K562 (cell line): ENCODE data around the gene ARHGAP26. TPM values are rescaled to one million over a fixed set of nuclear protein-coding genes. Genes with fewer than 3 reads are reported as not detected.

Experiments used
- ATAC-seq: fragments of 200-7000 bp; cut with Tn5 transposase; 3 replicates; pipeline ENCODE4 v1.9.1; 2020; ENCODE audit warnings: moderate library complexity
- BruUV-seq: library from RNA; stranded (reverse); fragments of 400-500 nt; replicated peaks from 2 replicates; lab custom pipeline; 2021; lab: Mats Ljungman, UMichigan
- CTCF ChIA-PET: fragments of 300-600 bp; formaldehyde crosslinking; extraction: SDS; loops from one replicate; lab custom pipeline; 2021; ENCODE audit warnings: low intra/inter-chr PET ratio; lab: Yijun Ruan, JAX
- POLR2A ChIA-PET: fragments of 300-600, 350-650 bp; sonication (Branson Sonifier 250); formaldehyde crosslinking; extraction: SDS; loops from one replicate; lab custom pipeline; 2021; ENCODE audit warnings: antibody characterized with exemption, inconsistent platforms; lab: Yijun Ruan, JAX
- DNase-seq, 4 experiments: peaks; one replicate each; pipeline versions ENCODE4 v3.0.0 to v3.0.0-alpha.2; 2011 to 2018; ENCODE audit warnings: low spot score in 3 of 4, mixed read lengths in 3 of 4; ENCODE audit errors: extremely low read depth in 1 of 4
- FAIRE-seq: peaks from 2 replicates; lab custom pipeline; 2011; peaks lifted over from hg19 to GRCh38; lab: Jason Lieb, UNC
- H2AFZ ChIP-seq: 2 replicates; pipeline ENCODE4 v1.6.0; 2011; ENCODE audit warnings: low read depth, low read length, control low read depth, inconsistent platforms
- H3K27ac ChIP-seq: fragments of 200-600 bp; 3 replicates; pipeline ENCODE4 v1.8.0; 2011; ENCODE audit warnings: low read depth, mild to moderate bottlenecking, control low read depth, inconsistent platforms, low read length, moderate library complexity, mixed read lengths; ENCODE audit errors: extremely low read depth
- H3K27me3 ChIP-seq, 2 experiments: fragments of 300-600 bp in 1 of 2; 2 replicates in 1 of 2; 3 replicates in 1 of 2; pipeline versions ENCODE4 v1.6.0 to v1.8.0; 2011; ENCODE audit warnings: inconsistent platforms in 2 of 2, low read length in 2 of 2, mild to moderate bottlenecking in 1 of 2, mixed read lengths in 1 of 2, moderate library complexity in 1 of 2; ENCODE audit not compliant: control insufficient read depth in 2 of 2, insufficient read depth in 2 of 2
- H3K36me3 ChIP-seq: fragments of 300-600 bp; 3 replicates; pipeline ENCODE4 v1.8.0; 2011; ENCODE audit warnings: mild to moderate bottlenecking, low read length, inconsistent platforms; ENCODE audit not compliant: control insufficient read depth, insufficient read depth
- H3K4me1 ChIP-seq, 2 experiments: fragments of 200-600 bp in 1 of 2; replicated peaks in 1 of 2; 2 replicates in 1 of 2; 3 replicates in 1 of 2; pipeline versions ENCODE4 v1.5.1 to v1.8.0; 2011; ENCODE audit warnings: inconsistent platforms in 2 of 2, low read length in 2 of 2, mild to moderate bottlenecking in 1 of 2, mixed read lengths in 1 of 2, moderate library complexity in 1 of 2; ENCODE audit not compliant: control insufficient read depth in 2 of 2, insufficient read depth in 2 of 2
- H3K4me2 ChIP-seq: 2 replicates; pipeline ENCODE4 v1.6.1; 2011; ENCODE audit warnings: low read length, control low read depth, inconsistent platforms, mixed read lengths; ENCODE audit not compliant: insufficient read depth
- H3K4me3 ChIP-seq: fragments of 200-600 bp; sonication (generic), shearing (Covaris generic); 2 replicates; pipeline ENCODE4 v1.5.1; 2016; ENCODE audit warnings: control low read depth, inconsistent platforms
- H3K79me2 ChIP-seq: fragments of 200-600 bp; 3 replicates; pipeline ENCODE4 v1.8.0; 2011; ENCODE audit warnings: low read length, inconsistent platforms; ENCODE audit not compliant: control insufficient read depth, insufficient read depth
- H3K9ac ChIP-seq, 2 experiments: 2 replicates each; pipeline versions ENCODE4 v1.6.0 to v1.6.1; 2011; ENCODE audit warnings: low read depth in 2 of 2, low read length in 2 of 2, control low read depth in 1 of 2, inconsistent platforms in 1 of 2, mild to moderate bottlenecking in 1 of 2, mixed read lengths in 1 of 2; ENCODE audit not compliant: insufficient read depth in 1 of 2
- H3K9me1 ChIP-seq: one replicate; pipeline ENCODE4 v1.6.0; 2011; ENCODE audit warnings: inconsistent platforms, mild to moderate bottlenecking, low read length, moderate library complexity; ENCODE audit not compliant: control insufficient read depth, insufficient read depth
- H3K9me3 ChIP-seq: replicated peaks from 2 replicates; pipeline ENCODE4 v1.5.1; 2011; ENCODE audit warnings: low read depth, low read length, inconsistent platforms; ENCODE audit not compliant: control insufficient read depth, insufficient read depth
- H4K20me1 ChIP-seq: replicated peaks from 2 replicates; pipeline ENCODE4 v1.6.1; 2011; ENCODE audit warnings: low read length, inconsistent platforms, mixed read lengths; ENCODE audit not compliant: control insufficient read depth, insufficient read depth
- ATF1 ChIP-seq, 2 experiments: fragments of 450-650 bp in 1 of 2; IDR thresholded peaks; 2 replicates each; pipeline ENCODE4 v1.6.1; 2016; ENCODE audit warnings: missing compliant biosample characterization in 1 of 2, missing genetic modification characterization in 1 of 2
- CEBPB ChIP-seq: fragments of 450-650 bp; IDR thresholded peaks from 2 replicates; pipeline ENCODE4 v1.6.1; 2016; ENCODE audit warnings: missing genetic modification characterization, missing compliant biosample characterization
- CREB5 ChIP-seq: fragments of 250-450 bp; sonication (Bioruptor Pico); IDR thresholded peaks from 2 replicates; pipeline ENCODE4 v1.5.0; 2020; ENCODE audit warnings: mild to moderate bottlenecking
- CREM ChIP-seq: IDR thresholded peaks from 2 replicates; pipeline ENCODE4 v1.6.1; 2014; ENCODE audit warnings: antibody characterized with exemption, low read depth
- ERF ChIP-seq: fragments of 450-650 bp; formaldehyde crosslinking; IDR thresholded peaks from 2 replicates; pipeline ENCODE4 v1.4.0; 2020; ENCODE audit warnings: mild to moderate bottlenecking, mixed read lengths
- FOSL1 ChIP-seq: fragments of 200-800 bp; sonication (Bioruptor generic); conservative IDR thresholded peaks from 2 replicates; pipeline ENCODE4 v1.6.1; 2016; ENCODE audit warnings: missing genetic modification characterization, missing compliant biosample characterization
- HEY1 ChIP-seq: fragments of 250-450 bp; sonication (Bioruptor Pico); IDR thresholded peaks from 2 replicates; pipeline ENCODE4 v1.5.0; 2020; ENCODE audit warnings: mild to moderate bottlenecking, moderate library complexity, borderline replicate concordance
- MTA1 ChIP-seq: fragments of 450-650 bp; IDR thresholded peaks from 2 replicates; pipeline ENCODE4 v1.6.1; 2017; ENCODE audit warnings: borderline replicate concordance
- MTF1 ChIP-seq: fragments of 250-450 bp; sonication (Bioruptor Pico); IDR thresholded peaks from 2 replicates; pipeline ENCODE4 v1.9.0; 2021; ENCODE audit warnings: moderate library complexity, mild to moderate bottlenecking, inconsistent platforms, borderline replicate concordance
- MYC ChIP-seq, 2 experiments: fragments of 250-450 bp in 1 of 2; sonication (Bioruptor Pico) in 1 of 2; IDR thresholded peaks; 2 replicates each; pipeline versions ENCODE4 v1.5.1 to v1.6.1; 2012 to 2021; ENCODE audit warnings: low read depth in 2 of 2, borderline replicate concordance in 1 of 2, improper control_type of control experiment in 1 of 2, low read length in 1 of 2, mild to moderate bottlenecking in 1 of 2, moderate library complexity in 1 of 2
- NR2F6 ChIP-seq: fragments of 450-650 bp; formaldehyde crosslinking; IDR thresholded peaks from 2 replicates; pipeline ENCODE4 v1.4.0; 2020; ENCODE audit warnings: mild to moderate bottlenecking
- POLR2AphosphoS5 ChIP-seq: IDR thresholded peaks from 2 replicates; pipeline ENCODE4 v1.6.1; 2011; ENCODE audit warnings: mild to moderate bottlenecking, low read depth, low read length, moderate library complexity; ENCODE audit not compliant: control insufficient read depth, insufficient read depth
- SPI1 ChIP-seq: IDR thresholded peaks from 2 replicates; pipeline ENCODE4 v1.6.1; 2011; ENCODE audit warnings: low read depth, low read length, control low read depth, borderline replicate concordance
- TCF3 ChIP-seq: sonication (generic); formaldehyde crosslinking; IDR thresholded peaks from 2 replicates; pipeline ENCODE4 v1.4.0; 2020; ENCODE audit warnings: mild to moderate bottlenecking, missing genetic modification reagents
- TRIM28 ChIP-seq: fragments of 450-650 bp; IDR thresholded peaks from 2 replicates; pipeline ENCODE4 v1.6.1; 2017
- ZNF609 ChIP-seq: sonication (generic); formaldehyde crosslinking; IDR thresholded peaks from 2 replicates; pipeline ENCODE4 v1.8.1; 2023; ENCODE audit warnings: missing genetic modification reagents, mild to moderate bottlenecking, borderline replicate concordance
- whole genome bisulfite sequencing: fragments of 100-300 bp; shearing (Covaris generic); methylation state at CpG from one replicate; pipeline ENCODE4 v1.1.6; 2016; ENCODE audit warnings: low coverage, mixed read lengths; ENCODE audit not compliant: insufficient coverage; ENCODE audit errors: missing lambda C conversion rate; 5-methylcytosine and 5-hydroxymethylcytosine counted together
- in situ Hi-C: fragments of 300-500 bp; cut with MboI; formaldehyde crosslinking; loops from 4 replicates; pipeline ENCODE4 v1.15.0; 2018; ENCODE audit warnings: inconsistent platforms, mixed read lengths
- intact Hi-C: fragments of 100-400 bp; cut with micrococcal nuclease; formaldehyde crosslinking; loops from 2 replicates; pipeline ENCODE4 v1.14.2; 2022
- polyA plus RNA-seq, 8 experiments: library from polyadenylated mRNA; depleted of rRNA in 4 of 8; stranded (reverse) in 5 of 8; unstranded in 3 of 8; fragments of >200 nt; fragmentation: Nextera tagmentation in 2 of 8; fragmentation: Illumina TruSeq in 1 of 8; extraction: Ambion mirVana in 2 of 8; extraction: Trizol in 1 of 8; gene quantifications; 2 replicates each; pipeline versions ENCODE4 v1.2.1 to v1.2.3, GENCODE V29; 2011 to 2014; ENCODE audit warnings: inconsistent platforms in 1 of 8, missing spikeins in 1 of 8
- total RNA-seq, 7 experiments: library from RNA; depleted of rRNA in 6 of 7; stranded (reverse); fragments of >200 nt in 6 of 7; fragmentation: Illumina TruSeq in 2 of 7; extraction: Trizol in 2 of 7; gene quantifications; 2 replicates each; pipeline versions ENCODE4 v1.2.1 to v1.2.3, GENCODE V29; 2011 to 2021; ENCODE audit warnings: low replicate concordance in 1 of 7

ARHGAP26 gene
- total and polyA plus RNA-seq, 9 of the 15 experiments (the other 6 are each of a cell fraction or from before 2014, with no cell fraction given) = 0.13 to 1.1 (median 0.55) TPM

GRCh38 chr5:142837081-142837725, 67.0 kb downstream of the ARHGAP26 start:
- H4K20me1 ChIP-seq = no peaks in the 10 kb centered on the region
- no TSS peak for BruUV-seq
- H3K36me3 ChIP-seq = no peaks in the 10 kb centered on the region
- peak overlapping the region; percentile 47; the same call in 1 of the 2 replicates for H2AFZ ChIP-seq
- H3K9ac ChIP-seq = no peak overlapping the region
- ATAC-seq (no peak), DNase-seq (peak in 1 of 4 experiments; percentile 13), FAIRE-seq (peak; percentile 6)
- H3K4me1 ChIP-seq = no peaks in the 10 kb centered on the region; a peak in 1 of 5 replicates
- H3K27ac ChIP-seq = no peak overlapping the region
- H3K79me2 ChIP-seq = no peaks in the 10 kb centered on the region
- H3K9me1 ChIP-seq = no peaks in the 10 kb centered on the region
- WGBS = 1% methylated on average over 8 of the region's 8 CpGs
- POLR2A ChIA-PET = interaction anchor here (0.7 to 1.2 kb wide), 2 partner anchors 10 to 68 kb away, joined by 3 to 6 read pairs; no protein-coding TSS in a partner anchor
- in situ Hi-C loops (no loop called here), intact Hi-C loops (no loop called here)
- H3K4me2 ChIP-seq = no peak overlapping the region; the same call in 1 of the 2 replicates
- CTCF ChIA-PET = no interaction called here
- no peak overlapping the region for H3K4me3 ChIP-seq
- H3K9me3 ChIP-seq = no peaks in the 10 kb centered on the region
- H3K27me3 ChIP-seq = peaks cover 0 to 5% of the 10 kb centered on the region in 2 experiments; a peak in 2 of 5 replicates
- TF ChIP-seq CREB5 (CRISPR knock-in tag) = no peak
- TF ChIP-seq ERF (CRISPR knock-in tag) = no peak
- TF ChIP-seq MTF1 (CRISPR knock-in tag) = no peak
- peak; percentile 74; the same call in 1 of the 2 replicates for TF ChIP-seq SPI1
- TF ChIP-seq CEBPB (tag) = peak; percentile 35; the same call in 1 of the 2 replicates
- no peak for TF ChIP-seq HEY1 (CRISPR knock-in tag)
- no peak for TF ChIP-seq TCF3
- TF ChIP-seq CREM = peak; percentile 36; the same call in 1 of the 2 replicates
- peak; percentile 16 for TF ChIP-seq FOSL1 (tag)
- TF ChIP-seq ZNF609 = no peak
- no peak for TF ChIP-seq NR2F6
- no peak for TF ChIP-seq MTA1
- no peak for TF ChIP-seq MYC (IDR thresholded peaks at IDR 0.05; ENCODE audit: low read depth, low read length)
- TF ChIP-seq MYC (CRISPR knock-in tag; IDR thresholded peaks at IDR 0.05; ENCODE audit: borderline replicate concordance, low read depth) = no peak
- TF ChIP-seq ATF1 (CRISPR knock-in tag; IDR thresholded peaks at IDR 0.05) = no peak
- peak; percentile 34; the same call in 1 of the 2 replicates for TF ChIP-seq ATF1 (tag; IDR thresholded peaks at IDR 0.05)
- TF ChIP-seq TRIM28 = no peak
- no peak for TF ChIP-seq POLR2AphosphoS5
